Uterus (tissue), 4 donors: ENCODE results near the gene PCDHGA3. TPM values are rescaled to one million over a fixed set of nuclear protein-coding genes. Genes with fewer than 3 reads are reported as not detected.

Experiments used
- DNase-seq, 2 donors: peaks; one replicate each; pipeline ENCODE4 v3.0.0-alpha.2; 2019 to 2020
- H3K27ac ChIP-seq, 2 donors: fragments of 200-600 bp; sonication (generic); 1 replicate in 1 of 2; 2 replicates in 1 of 2; pipeline ENCODE4 v1.5.1; 2016 to 2018
- H3K27me3 ChIP-seq, 2 donors: fragments of 200-600 bp; sonication (generic); one replicate each; pipeline ENCODE4 v1.5.1; 2018 to 2019; ENCODE audit warnings: control low read depth in 1 of 2
- H3K36me3 ChIP-seq, 2 donors: fragments of 200-600 bp; sonication (generic); one replicate each; pipeline ENCODE4 v1.5.1; 2019; ENCODE audit warnings: control low read depth in 1 of 2
- H3K4me1 ChIP-seq, 2 donors: fragments of 200-600 bp; sonication (generic); one replicate each; pipeline ENCODE4 v1.5.1; 2018 to 2019; ENCODE audit warnings: control low read depth in 1 of 2
- H3K4me3 ChIP-seq, 2 donors: fragments of 200-600 bp; sonication (generic); 1 replicate in 1 of 2; 2 replicates in 1 of 2; pipeline ENCODE4 v1.5.1; 2018 to 2019; ENCODE audit warnings: mild to moderate bottlenecking in 1 of 2
- H3K9me3 ChIP-seq, 2 donors: fragments of 200-600 bp; sonication (generic); one replicate each; pipeline ENCODE4 v1.5.1; 2019; ENCODE audit warnings: control low read depth in 1 of 2
- POLR2A ChIP-seq, 2 donors: fragments of 450-650 bp; IDR thresholded peaks; one replicate each; pipeline ENCODE4 v1.6.1; 2016; ENCODE audit warnings: antibody characterized with exemption in 2 of 2, mild to moderate bottlenecking in 1 of 2, moderate library complexity in 1 of 2
- intact Hi-C: fragments of 100-400 bp; cut with DNase I; formaldehyde crosslinking; loops from one replicate; pipeline ENCODE4 v1.15.1; 2023; ENCODE audit warnings: low total_unique reads
- total RNA-seq, 4 donors: library from RNA; depleted of rRNA in 3 of 4; stranded (reverse); fragments of >200 nt in 3 of 4; gene quantifications; one replicate each; pipeline versions ENCODE4 v1.1.0 to v1.2.4, GENCODE V29; 2014 to 2023
- TF ChIP-seq, protein P1 (sequence below), 4 experiments: fragments of 200-600 bp in 2 of 4; fragments of 450-650 bp in 2 of 4; sonication (generic) in 2 of 4; IDR thresholded peaks; one replicate each; pipeline ENCODE4 v1.5.1; 2016 to 2019; ENCODE audit warnings: antibody characterized with exemption in 4 of 4, mild to moderate bottlenecking in 2 of 4, moderate library complexity in 1 of 4
- donor health status: DM: yes; HTN: yes; CAD: no.

Gene PCDHGA3
- total RNA-seq, 4 donors from 2014 or later: 0.51 to 8.2 (median 5.6) TPM

DNA sequence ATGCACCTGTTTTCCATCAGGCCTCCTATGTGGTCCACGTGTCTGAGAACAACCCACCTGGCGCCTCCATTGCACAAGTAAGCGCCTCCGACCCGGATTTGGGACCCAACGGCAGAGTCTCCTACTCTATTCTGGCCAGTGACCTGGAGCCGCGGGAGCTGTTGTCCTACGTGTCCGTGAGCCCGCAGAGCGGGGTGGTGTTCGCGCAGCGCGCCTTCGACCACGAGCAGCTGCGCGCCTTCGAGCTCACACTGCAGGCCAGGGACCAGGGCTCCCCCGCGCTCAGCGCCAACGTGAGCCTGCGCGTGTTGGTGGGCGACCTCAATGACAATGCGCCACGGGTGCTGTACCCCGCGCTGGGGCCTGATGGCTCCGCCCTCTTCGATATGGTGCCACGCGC is 8.0 kb downstream of the PCDHGA3 start:
- Histone ChIP-seq H3K27ac (no peak overlapping the region), H3K36me3 (no peaks in the 10 kb centered on the region), H3K4me3 (no peak overlapping the region), H3K27me3 (no peaks in the 10 kb centered on the region), H3K9me3 (peaks cover 0 to 60% of the 10 kb centered on the region in 2 donors), H3K4me1 (no peaks in the 10 kb centered on the region)
- TF ChIP-seq, protein P1, sequence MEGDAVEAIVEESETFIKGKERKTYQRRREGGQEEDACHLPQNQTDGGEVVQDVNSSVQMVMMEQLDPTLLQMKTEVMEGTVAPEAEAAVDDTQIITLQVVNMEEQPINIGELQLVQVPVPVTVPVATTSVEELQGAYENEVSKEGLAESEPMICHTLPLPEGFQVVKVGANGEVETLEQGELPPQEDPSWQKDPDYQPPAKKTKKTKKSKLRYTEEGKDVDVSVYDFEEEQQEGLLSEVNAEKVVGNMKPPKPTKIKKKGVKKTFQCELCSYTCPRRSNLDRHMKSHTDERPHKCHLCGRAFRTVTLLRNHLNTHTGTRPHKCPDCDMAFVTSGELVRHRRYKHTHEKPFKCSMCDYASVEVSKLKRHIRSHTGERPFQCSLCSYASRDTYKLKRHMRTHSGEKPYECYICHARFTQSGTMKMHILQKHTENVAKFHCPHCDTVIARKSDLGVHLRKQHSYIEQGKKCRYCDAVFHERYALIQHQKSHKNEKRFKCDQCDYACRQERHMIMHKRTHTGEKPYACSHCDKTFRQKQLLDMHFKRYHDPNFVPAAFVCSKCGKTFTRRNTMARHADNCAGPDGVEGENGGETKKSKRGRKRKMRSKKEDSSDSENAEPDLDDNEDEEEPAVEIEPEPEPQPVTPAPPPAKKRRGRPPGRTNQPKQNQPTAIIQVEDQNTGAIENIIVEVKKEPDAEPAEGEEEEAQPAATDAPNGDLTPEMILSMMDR (IDR thresholded peaks at IDR 0.05): no peak
- TF ChIP-seq POLR2A (IDR thresholded peaks at IDR 0.05): no peak
- DNase-seq: no peak
- intact Hi-C loops: no loop called here

DNA sequence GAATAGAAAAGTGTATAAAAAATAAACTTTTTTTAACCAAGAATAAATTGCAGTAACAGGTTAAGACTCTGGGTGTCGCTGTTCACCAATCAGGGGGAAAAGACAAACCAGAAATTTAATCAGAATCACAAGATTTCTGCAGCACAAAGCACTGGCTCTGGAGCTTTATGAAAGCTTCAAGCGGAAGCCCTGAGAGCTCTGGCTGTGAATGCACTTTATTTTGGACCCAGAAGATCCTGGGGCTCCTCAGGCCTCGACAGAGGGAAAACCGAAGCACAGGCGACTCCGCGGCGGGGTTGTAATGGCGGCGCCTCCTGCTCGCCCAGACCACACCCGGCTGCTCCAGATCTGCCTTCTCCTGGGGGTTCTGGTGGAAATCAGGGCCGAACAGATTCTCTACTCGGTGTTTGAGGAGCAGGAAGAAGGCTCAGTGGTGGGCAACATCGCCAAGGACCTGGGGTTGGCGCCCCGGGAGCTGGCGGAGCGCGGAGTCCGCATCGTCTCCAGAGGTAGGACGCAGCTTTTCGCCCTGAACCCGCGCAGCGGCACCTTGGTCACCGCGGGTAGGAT is 11.4 kb downstream of the PCDHGA3 start, which contains the start of gene PCDHGA4:
PCDHGA4 (plus strand) TSS at position 122 of the 570 bp plus-strand sequence; CDS start at position 209, 87 bp downstream.
- no peak within 1 kb of the TSS for H3K27ac ChIP-seq
- H3K27me3 ChIP-seq: no peaks in the 10 kb centered on the region
- TF ChIP-seq POLR2A (IDR thresholded peaks at IDR 0.05): no peak
- TF ChIP-seq, protein P1 (IDR thresholded peaks at IDR 0.05): no peak
- H3K4me3 ChIP-seq: peak within 1 kb of the TSS in 1 of 2 donors; percentile 13
- H3K4me1 ChIP-seq: no peaks in the 10 kb centered on the region
- H3K9me3 ChIP-seq: peaks cover 0 to 74% of the 10 kb centered on the region in 2 donors
- DNase-seq: no peak
- intact Hi-C loops: no loop called here
- no peaks in the 10 kb centered on the region for H3K36me3 ChIP-seq

DNA sequence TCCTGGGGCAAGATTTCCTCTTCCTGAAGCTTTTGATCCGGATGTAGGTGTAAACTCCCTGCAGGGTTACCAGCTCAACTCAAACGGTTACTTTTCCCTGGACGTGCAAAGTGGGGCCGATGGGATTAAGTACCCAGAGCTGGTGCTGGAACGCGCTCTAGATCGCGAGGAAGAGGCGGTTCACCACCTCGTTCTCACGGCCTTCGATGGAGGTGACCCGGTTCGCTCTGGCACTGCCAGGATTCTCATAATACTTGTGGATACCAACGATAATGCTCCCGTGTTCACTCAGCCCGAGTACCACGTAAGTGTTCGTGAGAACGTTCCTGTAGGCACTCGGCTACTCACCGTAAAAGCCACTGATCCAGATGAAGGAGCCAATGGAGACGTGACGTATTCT is 12.0 kb downstream of the PCDHGA3 start:
- TF ChIP-seq, protein P1 (IDR thresholded peaks at IDR 0.05): no peak
- TF ChIP-seq POLR2A (IDR thresholded peaks at IDR 0.05): no peak
- intact Hi-C loops: no loop called here
- DNase-seq: no peak
- no peaks in the 10 kb centered on the region for H3K27me3 ChIP-seq
- H3K27ac ChIP-seq: no peak overlapping the region
- peaks cover 0 to 80% of the 10 kb centered on the region in 2 donors for H3K9me3 ChIP-seq
- no peak overlapping the region for H3K4me3 ChIP-seq
- no peaks in the 10 kb centered on the region for H3K36me3 ChIP-seq
- no peaks in the 10 kb centered on the region for H3K4me1 ChIP-seq

DNA sequence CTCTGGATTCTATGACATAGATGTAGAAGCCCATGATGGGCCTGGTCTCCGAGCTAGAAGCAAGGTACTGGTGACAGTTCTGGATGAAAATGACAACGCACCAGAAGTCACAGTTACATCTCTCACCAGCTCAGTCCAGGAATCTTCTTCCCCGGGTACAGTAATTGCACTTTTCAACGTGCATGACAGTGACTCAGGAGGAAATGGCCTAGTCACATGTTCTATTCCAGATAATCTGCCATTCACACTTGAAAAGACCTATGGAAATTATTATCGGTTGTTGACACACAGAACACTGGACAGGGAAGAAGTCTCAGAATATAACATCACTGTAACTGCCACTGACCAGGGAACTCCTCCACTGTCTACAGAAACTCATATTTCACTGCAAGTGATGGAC is 12.5 kb downstream of the PCDHGA3 start:
- Histone ChIP-seq H3K9me3 (peaks cover 0 to 80% of the 10 kb centered on the region in 2 donors), H3K27ac (no peak overlapping the region)
- intact Hi-C loops: no loop called here

DNA sequence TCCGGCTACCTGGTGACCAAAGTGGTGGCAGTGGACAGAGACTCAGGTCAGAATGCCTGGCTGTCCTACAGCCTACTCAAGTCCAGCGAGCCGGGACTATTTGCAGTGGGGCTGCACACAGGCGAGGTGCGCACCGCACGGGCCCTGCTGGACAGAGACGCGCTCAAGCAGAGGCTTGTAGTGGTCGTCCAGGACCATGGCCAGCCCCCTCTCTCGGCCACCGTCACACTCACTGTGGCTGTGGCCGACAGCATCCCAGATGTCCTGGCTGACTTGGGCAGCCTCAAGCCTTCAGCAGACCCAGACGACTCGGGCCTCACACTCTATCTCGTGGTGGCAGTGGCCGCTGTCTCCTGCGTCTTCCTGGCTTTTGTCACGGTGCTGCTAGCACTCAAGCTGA is 13.3 kb downstream of the PCDHGA3 start:
- intact Hi-C loops: no loop called here

More for the DNA sequence above, 12.5 kb downstream of the PCDHGA3 start:
- no peak overlapping the region for H3K4me3 ChIP-seq
- no peaks in the 10 kb centered on the region for H3K36me3 ChIP-seq
- H3K4me1 ChIP-seq: no peaks in the 10 kb centered on the region
- no peaks in the 10 kb centered on the region for H3K27me3 ChIP-seq
- TF ChIP-seq, protein P1 (IDR thresholded peaks at IDR 0.05): no peak
- no peak for TF ChIP-seq POLR2A (IDR thresholded peaks at IDR 0.05)
- no peak for DNase-seq

More for the DNA sequence above, 13.3 kb downstream of the PCDHGA3 start:
- Histone ChIP-seq H3K27me3 (no peaks in the 10 kb centered on the region), H3K27ac (no peak overlapping the region), H3K9me3 (peaks cover 0 to 79% of the 10 kb centered on the region in 2 donors), H3K36me3 (no peaks in the 10 kb centered on the region), H3K4me1 (no peaks in the 10 kb centered on the region), H3K4me3 (no peak overlapping the region)
- no peak for DNase-seq
- TF ChIP-seq, protein P1 (IDR thresholded peaks at IDR 0.05): no peak
- TF ChIP-seq POLR2A (IDR thresholded peaks at IDR 0.05): no peak
